Testis (tissue), 3 donors: Measurements from ENCODE around the gene CYP2J2. TPM values are rescaled to one million over a fixed set of nuclear protein-coding genes. Genes with fewer than 3 reads are reported as not detected.

Experiments
- DNase-seq: peaks from one replicate; pipeline ENCODE4 v3.0.0-alpha.2; 2019
- H3K27ac ChIP-seq, 2 donors: fragments of 200-600 bp; sonication (generic); one replicate each; pipeline ENCODE4 v1.5.1; 2019
- H3K27me3 ChIP-seq: fragments of 200-600 bp; sonication (generic); one replicate; pipeline ENCODE4 v1.5.1; 2019
- H3K36me3 ChIP-seq: fragments of 200-600 bp; sonication (generic); one replicate; pipeline ENCODE4 v1.5.1; 2017; ENCODE audit warnings: low read depth; ENCODE audit errors: missing control alignments
- H3K4me1 ChIP-seq: fragments of 200-600 bp; sonication (generic); one replicate; pipeline ENCODE4 v1.5.1; 2019
- H3K4me3 ChIP-seq, 2 donors: fragments of 200-600 bp; sonication (generic); one replicate each; pipeline ENCODE4 v1.5.1; 2017 to 2019
- H3K9me3 ChIP-seq: fragments of 200-600 bp; sonication (generic); one replicate; pipeline ENCODE4 v1.5.1; 2017
- POLR2A ChIP-seq: fragments of 450-650 bp; IDR thresholded peaks from one replicate; pipeline ENCODE4 v1.6.1; 2017; ENCODE audit warnings: antibody characterized with exemption, mild to moderate bottlenecking, moderate library complexity
- WGBS, 2 donors: methylation state at CpG; one replicate each; pipeline ENCODE4 v1.1.5; 2018; 5-methylcytosine and 5-hydroxymethylcytosine counted together
- intact Hi-C: fragments of 100-400 bp; cut with DNase I; formaldehyde crosslinking; loops from one replicate; pipeline ENCODE4 v1.15.1; 2023; ENCODE audit warnings: low total_unique reads
- polyA plus RNA-seq: library from polyadenylated mRNA; stranded (reverse); fragments of 350-450 nt; fragmentation: Illumina TruSeq; extraction: RNeasy Lipid Tissue Mini Kit (QIAGEN cat#74804); gene quantifications from one replicate; pipeline ENCODE4 v1.2.3, GENCODE V29; 2014; ENCODE audit warnings: low read depth, low replicate concordance; ENCODE audit not compliant: insufficient read depth
- total RNA-seq, 2 donors: library from RNA; depleted of rRNA; stranded (reverse); fragments of >200 nt; gene quantifications; one replicate each; pipeline ENCODE4 v1.2.3, GENCODE V29; 2016
- TF ChIP-seq, protein P1 (sequence below), 3 experiments: fragments of 450-650 bp in 2 of 3; fragments of 200-600 bp in 1 of 3; sonication (generic) in 1 of 3; IDR thresholded peaks; one replicate each; pipeline ENCODE4 v1.5.1; 2016 to 2019; ENCODE audit warnings: antibody characterized with exemption in 3 of 3, mild to moderate bottlenecking in 2 of 3, moderate library complexity in 1 of 3

The CYP2J2 gene
- total and polyA plus RNA-seq, 3 donors from 2014 or later = 2.7 to 8.1 (median 3.1) TPM

DNA sequence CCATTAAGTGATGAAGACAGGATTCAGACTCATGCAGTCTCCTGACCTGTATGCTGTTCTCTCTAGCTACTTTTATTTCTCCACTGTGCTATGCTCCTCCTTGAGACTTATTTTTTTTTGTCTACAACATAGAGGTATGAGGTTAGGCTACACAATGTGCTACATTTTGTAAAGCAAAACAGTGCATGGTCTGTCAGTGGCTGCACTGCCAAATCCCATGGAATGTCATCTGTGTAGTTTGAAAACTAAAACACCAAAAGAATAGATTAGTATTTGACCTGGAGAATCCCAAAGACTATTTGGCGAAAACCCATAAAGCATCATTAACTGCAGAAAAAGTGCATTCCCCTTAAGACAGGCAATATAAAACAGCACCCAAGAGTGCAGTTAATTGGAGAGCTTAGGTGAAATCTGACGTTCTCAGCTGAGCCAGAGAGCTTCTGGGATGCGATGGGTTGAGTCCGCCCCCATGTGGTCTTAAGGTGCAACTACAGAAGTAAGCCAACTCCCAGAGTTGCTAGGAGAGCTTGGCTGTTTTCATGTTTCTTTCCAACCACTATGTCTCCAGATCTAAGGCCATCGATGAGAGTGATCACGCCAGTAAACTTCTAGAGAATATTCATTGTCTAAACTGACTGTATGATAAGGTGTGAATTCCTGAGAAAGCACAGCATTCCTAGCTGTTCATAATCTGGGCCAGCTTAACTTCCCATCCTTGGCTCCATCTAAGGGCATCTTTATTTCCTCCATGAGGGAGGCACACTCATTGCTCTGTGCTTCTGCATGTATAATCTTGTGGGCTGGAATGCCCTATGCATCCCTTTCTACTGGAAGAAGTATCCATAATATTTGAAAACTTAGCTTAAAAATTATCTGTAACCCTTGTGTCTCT is 20.7 kb upstream of the CYP2J2 start:
- no peaks in the 10 kb centered on the region for H3K9me3 ChIP-seq
- no peaks in the 10 kb centered on the region for H3K27me3 ChIP-seq
- no peaks in the 10 kb centered on the region for H3K36me3 ChIP-seq
- no peak overlapping the region for H3K4me3 ChIP-seq
- peak; percentile 72 for DNase-seq
- intact Hi-C loops = no loop called here
- H3K27ac ChIP-seq = no peak overlapping the region
- peaks cover 4% of the 10 kb centered on the region for H3K4me1 ChIP-seq
- TF ChIP-seq POLR2A = no peak
- TF ChIP-seq, protein P1, sequence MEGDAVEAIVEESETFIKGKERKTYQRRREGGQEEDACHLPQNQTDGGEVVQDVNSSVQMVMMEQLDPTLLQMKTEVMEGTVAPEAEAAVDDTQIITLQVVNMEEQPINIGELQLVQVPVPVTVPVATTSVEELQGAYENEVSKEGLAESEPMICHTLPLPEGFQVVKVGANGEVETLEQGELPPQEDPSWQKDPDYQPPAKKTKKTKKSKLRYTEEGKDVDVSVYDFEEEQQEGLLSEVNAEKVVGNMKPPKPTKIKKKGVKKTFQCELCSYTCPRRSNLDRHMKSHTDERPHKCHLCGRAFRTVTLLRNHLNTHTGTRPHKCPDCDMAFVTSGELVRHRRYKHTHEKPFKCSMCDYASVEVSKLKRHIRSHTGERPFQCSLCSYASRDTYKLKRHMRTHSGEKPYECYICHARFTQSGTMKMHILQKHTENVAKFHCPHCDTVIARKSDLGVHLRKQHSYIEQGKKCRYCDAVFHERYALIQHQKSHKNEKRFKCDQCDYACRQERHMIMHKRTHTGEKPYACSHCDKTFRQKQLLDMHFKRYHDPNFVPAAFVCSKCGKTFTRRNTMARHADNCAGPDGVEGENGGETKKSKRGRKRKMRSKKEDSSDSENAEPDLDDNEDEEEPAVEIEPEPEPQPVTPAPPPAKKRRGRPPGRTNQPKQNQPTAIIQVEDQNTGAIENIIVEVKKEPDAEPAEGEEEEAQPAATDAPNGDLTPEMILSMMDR (IDR thresholded peaks at IDR 0.05) = peak; percentile 56 to 88 (median 73)
- 2 to 4% methylated on average over 6 of the region's 6 CpGs for whole genome bisulfite sequencing, 2 donors

DNA sequence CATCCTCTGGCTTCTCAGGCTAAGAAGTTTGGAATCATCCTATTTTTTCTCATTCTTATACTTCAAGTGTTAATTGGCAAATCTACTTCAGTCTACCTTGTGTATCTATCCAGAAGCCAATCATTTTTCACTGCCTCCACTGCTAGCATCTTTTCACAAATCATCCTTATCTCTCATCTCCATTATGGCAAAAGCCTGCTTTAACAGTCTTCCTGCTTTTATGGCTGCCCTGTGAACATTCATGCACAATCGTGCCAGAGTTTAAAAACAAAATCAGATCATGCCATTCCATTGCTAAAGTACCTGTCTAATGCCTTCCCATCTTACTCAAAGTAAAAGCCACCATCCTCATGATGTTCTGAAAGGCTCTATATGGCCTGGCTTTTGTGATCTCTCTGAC is 19.2 kb upstream of the CYP2J2 start:
- no peaks in the 10 kb centered on the region for H3K36me3 ChIP-seq
- 44 to 62% methylated on average over 1 of the region's 1 CpG for WGBS, 2 donors
- DNase-seq = no peak
- no peak overlapping the region for H3K27ac ChIP-seq
- H3K9me3 ChIP-seq = no peaks in the 10 kb centered on the region
- intact Hi-C loops = no loop called here
- no peak for TF ChIP-seq POLR2A
- TF ChIP-seq, protein P1 (IDR thresholded peaks at IDR 0.05) = no peak
- no peaks in the 10 kb centered on the region for H3K27me3 ChIP-seq
- peaks cover 4% of the 10 kb centered on the region for H3K4me1 ChIP-seq
- no peak overlapping the region for H3K4me3 ChIP-seq

GRCh38 chr1:59939393-59939792 is 12.8 kb upstream of the CYP2J2 start:
- Histone ChIP-seq H3K27me3 (no peaks in the 10 kb centered on the region), H3K9me3 (no peaks in the 10 kb centered on the region), H3K4me3 (no peak overlapping the region), H3K36me3 (no peaks in the 10 kb centered on the region), H3K27ac (no peak overlapping the region), H3K4me1 (no peaks in the 10 kb centered on the region)
- TF ChIP-seq POLR2A = no peak
- TF ChIP-seq, protein P1 (IDR thresholded peaks at IDR 0.05) = no peak
- intact Hi-C loops = no loop called here
- no peak for DNase-seq
- 95 to 97% methylated on average over 4 of the region's 4 CpGs for WGBS, 2 donors

DNA sequence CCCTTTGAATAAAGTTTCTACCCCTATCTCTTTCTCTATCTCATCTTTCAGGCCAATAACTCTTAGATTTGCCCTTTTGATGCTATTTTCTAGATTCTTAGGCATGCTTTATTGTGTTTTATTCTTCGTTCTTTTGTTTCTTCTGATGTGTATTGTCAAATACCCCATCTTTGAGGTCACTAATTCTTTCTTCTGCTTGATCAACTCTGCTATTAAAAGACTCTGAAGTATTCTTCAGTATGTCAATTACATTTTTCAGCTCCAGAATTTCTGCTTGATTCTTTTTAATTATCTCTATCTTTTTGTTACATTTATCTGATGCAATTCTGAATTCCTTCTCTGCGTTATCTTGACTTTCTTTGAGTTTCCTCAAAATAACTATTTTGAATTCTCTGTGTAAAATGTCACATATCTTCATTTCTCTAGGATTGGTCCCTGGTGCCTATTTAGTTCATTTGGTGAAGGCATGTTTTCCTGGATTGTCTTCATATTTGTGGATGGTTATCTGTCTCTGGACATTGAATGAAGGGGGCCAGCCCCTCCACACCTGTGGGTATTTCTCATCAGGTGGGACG is 11.2 kb upstream of the CYP2J2 start:
- H3K4me3 ChIP-seq = no peak overlapping the region
- intact Hi-C loops = no loop called here
- no peaks in the 10 kb centered on the region for H3K4me1 ChIP-seq
- no peaks in the 10 kb centered on the region for H3K27me3 ChIP-seq
- H3K36me3 ChIP-seq = no peaks in the 10 kb centered on the region
- 87 to 88% methylated on average over 3 of the region's 3 CpGs for WGBS, 2 donors
- H3K27ac ChIP-seq = no peak overlapping the region
- no peaks in the 10 kb centered on the region for H3K9me3 ChIP-seq
- DNase-seq = no peak
- TF ChIP-seq, protein P1 (IDR thresholded peaks at IDR 0.05) = no peak
- no peak for TF ChIP-seq POLR2A
